Activated CD4-positive, alpha-beta T cell treated with anti-CD3 and anti-CD28 coated beads, Interleukin-10, Interleukin-2, amounts not matched to agents 100 ng/mL and 50 ng/mL, durations not matched to agents 16 hours and 8 hours (primary cell): ENCODE results near the gene MICOS13.

Experiments
- DNase-seq: peaks from one replicate; pipeline ENCODE4 v3.0.0-alpha.2; 2020

MICOS13 gene

DNA sequence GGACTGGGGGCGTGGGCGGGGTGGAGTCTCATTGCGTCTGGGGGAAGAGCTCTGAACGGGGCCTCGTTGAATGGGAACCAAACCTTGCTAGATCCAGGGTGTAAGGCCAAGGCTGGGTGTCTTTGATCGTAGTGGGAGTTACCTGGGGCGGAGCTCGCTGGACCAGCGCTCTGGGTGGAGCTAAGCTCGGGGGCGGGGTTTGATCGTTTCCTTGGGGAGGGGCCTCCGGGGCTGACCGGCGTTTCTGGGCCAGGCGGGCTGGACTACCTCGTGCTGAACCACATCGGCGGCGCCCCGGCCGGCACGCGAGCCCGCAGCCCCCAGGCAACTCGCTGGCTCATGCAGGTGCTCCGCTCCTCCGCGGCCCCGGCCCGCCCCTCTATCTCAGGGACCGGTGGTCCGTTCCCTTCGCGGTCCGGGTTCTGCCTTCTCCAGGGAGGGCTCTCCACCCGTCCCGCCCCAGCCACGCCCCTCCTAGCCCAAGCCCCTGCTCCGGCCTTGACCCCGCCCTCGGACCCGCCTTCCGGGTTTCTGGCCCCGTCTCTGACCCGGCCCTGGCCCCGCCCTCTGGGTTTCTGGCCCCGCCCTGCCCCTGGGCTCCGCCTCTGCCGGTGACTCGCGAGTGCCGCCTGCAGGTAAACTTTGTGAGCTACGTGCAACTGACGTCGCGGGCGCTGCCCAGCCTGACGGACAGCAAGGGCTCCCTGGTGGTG, 6.5 kb upstream of the MICOS13 start:
- DNase-seq = peak; percentile 99

DNA sequence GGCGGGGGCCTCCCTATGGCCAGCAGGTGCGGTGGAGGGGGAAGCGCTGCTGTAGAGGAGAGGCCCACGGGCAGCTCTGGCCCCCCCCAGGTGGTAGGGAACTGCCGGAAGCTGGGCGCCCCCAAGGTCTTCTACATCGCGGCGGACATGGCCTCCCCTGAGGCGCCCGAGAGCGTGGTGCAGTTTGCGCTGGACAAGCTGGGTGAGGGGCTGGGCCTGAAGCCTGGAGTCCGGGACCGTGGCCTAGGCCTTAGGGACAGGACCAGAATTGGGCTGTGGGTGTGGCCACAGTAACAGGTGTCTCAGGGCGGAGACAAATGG, 6.0 kb upstream of the MICOS13 start:
- no peak for DNase-seq

DNA sequence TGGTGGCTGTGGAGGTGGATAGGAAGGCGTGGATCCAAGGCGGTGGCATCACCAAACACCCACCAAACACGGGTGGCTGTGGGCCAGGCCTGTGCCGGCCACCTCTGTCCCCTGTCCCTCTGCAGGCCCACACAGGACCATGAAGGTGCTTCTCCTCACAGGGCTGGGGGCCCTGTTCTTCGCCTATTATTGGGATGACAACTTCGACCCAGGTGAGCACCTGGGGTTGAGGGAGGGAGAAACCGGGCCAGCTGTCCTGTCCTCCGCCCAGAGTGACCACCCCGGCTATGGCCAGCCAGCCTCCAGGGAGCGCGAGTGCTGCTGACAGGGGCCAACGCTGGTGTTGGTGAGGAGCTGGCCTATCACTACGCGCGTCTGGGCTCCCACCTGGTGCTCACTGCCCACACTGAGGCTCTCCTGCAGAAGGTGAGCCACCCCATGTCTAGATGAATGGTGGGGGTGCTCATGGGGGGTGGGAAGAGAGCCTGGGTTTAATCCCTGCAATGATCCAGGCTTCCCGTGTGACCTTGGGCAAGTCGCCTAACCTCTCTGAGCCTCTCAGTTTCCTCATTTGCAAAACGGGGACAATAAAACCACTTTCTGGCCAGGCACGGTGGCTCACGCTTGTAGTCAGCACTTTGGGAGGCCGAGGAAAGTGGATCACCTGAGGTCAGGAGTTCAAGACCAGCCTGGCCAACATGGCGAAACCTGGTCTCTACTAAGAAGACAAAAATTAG, 4.5 kb upstream of the MICOS13 start:
- DNase-seq = no peak

DNA sequence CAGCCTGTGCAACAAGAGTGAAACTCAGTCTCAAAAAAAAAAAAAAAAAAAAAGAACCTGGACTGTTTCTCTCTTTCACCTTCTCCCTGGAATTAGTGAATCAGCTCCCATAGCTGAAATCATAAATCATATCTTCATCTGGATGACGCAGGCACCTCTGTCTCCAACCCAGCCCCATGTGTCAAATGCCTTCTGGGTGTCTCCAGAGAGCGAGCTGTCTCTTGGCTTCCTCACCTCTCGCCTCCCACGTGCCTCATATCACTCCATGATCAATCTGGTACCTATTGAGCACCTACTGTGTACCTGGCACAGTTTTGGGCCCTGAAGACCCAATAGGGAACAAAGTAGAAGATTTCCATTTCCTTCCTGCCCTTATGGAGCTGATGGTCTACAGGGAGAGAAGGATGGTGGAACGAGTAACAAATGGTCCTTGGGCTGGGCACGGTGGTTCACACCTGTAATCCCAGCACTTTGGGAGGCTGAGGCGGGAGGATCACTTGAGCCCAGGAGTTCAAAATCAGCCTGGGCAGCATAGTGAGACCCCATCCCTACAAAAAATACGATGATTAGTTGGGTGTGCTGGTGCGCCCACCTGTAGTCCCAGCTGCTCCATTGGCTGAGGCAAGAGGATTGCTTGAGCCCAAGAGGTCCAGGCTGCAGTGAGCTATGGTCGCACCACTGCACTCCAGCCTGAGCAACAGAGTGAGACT, 3.0 kb upstream of the MICOS13 start:
- DNase-seq = no peak

DNA sequence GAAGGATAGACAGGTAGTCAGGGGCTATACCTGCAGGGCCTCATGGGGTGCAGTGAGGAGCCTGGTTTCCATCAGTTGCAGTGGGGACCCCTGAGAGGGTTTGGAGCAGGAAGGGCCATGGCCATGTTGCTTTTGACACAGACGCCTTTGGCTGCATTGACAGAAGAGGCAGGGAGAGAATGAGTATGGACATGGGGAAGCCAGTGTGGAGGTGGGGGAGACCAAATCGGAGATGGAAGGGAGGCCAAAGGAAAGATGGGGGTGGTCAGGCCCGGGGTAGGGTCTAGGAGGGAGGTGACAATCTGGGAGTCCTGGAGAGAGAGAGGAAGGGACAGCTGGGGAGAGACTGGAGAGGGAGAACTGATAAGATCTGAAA, 1.8 kb upstream of the MICOS13 start:
- no peak for DNase-seq

DNA sequence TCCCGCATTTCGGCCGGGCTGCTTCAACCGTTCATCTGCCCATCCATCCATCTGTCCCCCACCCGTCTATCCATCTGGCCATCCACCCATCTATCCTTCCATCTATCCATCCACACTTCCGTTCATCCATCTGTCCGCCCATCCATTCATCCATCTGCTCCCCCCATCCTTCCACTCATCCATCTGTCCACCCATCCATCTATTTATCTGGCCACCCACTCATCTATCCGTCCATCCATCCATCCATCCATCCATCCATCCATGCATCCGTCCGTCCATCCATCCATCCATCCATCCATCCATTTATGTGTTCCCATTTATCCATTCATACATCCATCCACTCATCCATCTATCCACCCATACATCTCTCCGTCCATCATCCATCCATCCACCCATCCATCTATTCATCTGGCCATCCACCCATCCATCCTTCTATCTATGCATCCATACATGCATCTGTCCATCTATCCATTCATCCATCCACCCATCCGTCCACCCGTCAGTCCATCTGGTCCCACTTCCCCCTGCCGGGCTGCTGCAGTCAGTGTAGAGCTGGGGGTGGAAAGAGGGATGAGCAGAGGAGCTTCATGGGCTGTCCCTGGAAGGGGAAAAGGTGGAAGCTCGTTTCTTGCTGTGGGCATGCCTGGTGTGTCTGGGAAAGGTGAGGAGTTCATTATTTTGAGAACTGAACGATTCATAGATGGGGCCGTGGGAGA, 1.2 kb upstream of the MICOS13 start:
- no peak for DNase-seq

DNA sequence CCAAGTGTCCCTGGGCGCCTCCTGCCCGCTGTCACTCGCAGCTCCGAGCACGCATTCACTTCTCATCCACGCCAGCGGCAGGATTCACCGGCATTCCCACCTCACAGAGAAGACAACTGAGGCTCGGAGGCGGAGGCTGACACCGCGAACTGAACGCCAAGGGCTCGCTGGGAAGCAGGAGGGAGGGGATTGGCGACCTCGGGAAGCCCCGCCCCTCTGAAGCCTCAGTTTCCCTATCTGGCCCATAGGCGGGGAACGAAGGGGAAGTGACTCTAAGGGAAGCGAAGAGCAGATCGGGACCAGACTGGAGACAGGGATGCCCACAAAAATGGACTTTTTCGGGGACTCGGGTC, 256 bp downstream of the MICOS13 start:
- no peak for DNase-seq

DNA sequence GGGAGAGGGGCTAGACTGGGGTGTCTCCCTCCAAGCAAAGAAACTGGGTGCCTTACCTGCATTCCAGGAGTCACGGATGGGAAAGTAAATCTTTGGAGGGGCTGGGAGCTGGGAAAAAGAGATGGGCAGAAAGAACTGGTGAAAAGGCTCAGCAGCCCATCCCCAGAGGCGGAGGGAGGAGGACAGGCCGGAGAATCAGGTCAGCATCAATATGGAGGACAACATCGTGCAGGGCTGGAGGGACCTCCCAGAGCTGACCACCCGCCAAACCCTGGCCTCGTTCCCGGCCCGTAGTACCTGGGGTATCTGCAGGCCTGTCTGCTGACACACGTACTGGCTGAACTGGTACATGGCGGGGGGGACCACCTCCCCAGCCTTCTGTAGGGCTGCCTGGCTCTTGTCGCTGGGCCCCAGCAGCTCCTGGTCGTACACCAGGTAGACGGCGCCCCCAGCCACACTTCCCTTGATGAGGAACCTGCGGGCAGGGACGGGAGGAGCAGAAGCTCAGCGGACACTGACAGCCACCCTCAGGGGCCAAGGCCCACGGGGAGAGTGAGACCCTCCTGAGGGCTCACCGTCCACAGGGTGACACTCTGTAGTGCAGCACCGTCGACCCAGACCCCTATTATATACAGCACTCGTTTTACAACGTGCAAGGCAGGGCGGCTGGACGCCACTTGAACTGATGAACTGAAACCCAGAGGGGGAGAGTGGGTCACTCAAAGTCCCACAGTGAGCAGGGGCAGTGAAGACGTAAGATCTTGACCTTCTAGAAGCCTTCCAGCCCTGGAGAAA, 830 bp downstream of the MICOS13 start:
- DNase-seq = no peak

DNA sequence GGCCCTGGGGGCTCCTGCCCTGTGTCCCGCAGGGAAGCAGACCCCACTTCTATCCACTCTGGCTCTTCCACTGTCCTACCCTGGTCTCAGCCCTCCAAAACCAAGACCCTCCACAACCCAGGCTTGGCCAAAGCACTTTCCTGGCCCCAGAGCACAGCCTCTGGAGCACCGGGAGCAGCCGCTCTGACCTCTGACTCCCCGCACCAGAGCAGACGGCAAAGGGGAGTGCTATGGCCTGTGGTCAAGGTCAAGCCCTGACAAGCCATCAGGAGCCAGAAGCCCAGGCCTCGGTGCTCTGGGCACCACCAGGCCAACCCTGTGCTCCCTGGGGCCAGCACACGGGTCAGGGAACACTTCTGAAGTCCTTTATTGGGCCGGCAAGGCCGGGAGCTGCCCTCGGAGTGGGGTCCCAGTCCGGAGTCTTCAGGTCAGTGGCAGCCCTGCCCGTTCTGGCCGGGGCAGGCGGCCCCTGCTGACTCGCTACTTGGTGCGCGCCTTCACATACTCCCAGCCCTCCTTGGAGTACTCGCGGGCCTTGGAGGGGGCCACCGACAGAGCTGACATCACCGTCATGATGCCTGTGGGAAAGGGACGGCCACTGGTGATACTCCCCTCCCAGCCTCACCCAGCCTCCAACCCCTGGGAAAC, 2.1 kb downstream of the MICOS13 start:
- DNase-seq = no peak

DNA sequence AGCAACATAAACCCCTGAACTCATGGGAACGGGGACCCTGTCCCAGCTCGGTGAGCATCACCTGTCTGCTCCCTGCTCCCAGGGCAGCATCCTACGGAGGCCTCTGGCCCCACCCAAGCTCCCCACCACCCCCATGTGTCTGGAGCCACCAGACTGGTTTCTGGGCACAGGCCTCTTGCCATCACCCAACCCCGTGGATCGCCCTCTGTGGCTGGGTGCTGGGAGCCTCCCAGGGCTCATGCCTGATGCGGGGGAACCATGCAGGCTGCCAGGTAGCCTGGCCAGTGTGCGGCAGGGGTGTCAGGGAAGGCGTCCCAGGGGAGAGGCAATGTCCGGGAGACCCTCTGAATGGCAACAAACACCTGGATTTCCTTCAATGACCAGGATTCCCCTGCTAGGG, 2.7 kb downstream of the MICOS13 start:
- DNase-seq = no peak

DNA sequence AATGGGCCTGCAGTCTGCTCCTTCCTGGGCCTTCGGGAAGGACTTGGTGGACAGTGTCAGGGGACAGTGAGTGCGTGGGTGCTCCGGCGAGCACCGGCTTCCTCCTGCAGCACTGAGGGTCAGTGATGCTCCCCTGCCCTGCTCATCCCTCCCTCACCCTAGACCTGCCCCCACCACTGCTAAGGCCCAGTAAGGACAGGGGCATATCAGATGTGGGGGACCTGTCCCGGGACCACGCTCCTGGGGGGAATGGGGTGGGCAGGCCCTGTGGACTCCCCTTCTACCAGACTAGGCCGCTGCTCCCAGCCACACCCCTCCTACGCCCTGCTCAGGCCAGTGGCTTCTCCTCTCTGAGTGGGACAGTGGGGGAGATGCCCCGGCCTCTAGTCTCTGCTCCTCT, 3.2 kb downstream of the MICOS13 start:
- no peak for DNase-seq

DNA sequence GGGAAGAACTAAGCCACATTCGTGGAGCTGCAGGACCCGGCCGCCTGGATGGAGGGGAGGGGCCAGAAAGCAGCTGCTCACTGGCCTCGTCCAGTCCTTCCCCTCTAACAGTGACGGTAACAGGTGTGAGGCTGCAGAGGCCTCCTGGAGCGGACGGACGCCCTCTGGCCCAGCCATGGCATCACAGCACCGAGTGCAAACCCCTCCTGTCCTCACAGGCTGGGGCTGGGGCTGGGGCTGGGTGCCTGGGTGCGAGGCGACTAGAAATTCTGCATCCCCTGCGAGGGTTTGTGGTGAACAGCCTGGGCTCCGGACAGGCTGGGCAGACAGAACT, 3.6 kb downstream of the MICOS13 start:
- DNase-seq = no peak

DNA sequence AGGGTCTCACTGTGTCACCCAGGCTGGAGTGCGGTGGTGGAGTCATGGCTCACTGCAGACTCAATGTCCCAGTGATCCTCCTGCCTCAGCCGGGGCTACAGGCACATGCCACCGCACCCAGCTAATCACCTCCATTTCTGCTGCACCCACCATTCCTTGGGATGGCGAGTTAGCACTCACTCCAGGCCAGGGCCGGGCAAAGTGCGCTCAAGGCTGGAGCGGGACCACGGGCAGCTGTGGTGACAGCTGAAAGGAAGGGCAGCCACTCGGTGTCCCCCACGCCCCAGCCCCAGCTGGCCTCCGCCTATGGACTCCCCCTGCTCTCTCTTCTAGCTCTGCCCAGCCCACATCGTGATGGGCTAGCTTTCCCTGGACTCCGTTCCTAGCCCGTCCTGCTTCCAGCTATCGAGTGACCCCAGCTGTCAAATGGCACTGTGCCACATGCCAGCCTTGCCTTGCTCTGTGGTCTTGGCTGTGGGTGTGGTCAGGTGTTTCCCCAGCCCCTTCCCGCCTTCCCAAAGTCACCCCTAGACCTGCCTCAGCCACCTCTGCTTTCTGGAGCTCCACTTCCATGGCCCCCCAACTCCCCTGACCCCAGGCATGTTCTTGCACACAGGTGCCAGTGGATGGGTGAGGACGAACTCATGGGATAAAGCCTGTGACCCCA, 4.1 kb downstream of the MICOS13 start:
- DNase-seq = no peak

DNA sequence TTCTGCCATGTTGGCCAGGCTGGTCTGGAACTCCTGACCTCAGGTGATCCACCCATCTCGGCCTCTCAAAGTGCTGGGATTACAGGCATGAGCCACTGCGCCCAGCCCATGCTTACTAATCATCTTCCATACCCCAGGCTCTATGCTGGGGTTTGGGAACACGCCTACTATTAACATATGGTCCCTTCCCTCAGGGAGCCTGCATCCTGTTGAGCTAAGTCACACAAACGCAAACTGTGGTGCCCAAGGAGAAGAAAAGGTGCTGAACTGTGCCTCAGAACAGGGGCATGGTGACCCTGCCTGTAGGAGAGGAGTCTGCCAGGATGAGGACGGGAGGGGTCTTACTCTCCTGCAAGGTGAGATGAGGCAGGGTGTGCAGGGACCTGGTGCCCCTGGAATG, 5.6 kb downstream of the MICOS13 start:
- DNase-seq = no peak

DNA sequence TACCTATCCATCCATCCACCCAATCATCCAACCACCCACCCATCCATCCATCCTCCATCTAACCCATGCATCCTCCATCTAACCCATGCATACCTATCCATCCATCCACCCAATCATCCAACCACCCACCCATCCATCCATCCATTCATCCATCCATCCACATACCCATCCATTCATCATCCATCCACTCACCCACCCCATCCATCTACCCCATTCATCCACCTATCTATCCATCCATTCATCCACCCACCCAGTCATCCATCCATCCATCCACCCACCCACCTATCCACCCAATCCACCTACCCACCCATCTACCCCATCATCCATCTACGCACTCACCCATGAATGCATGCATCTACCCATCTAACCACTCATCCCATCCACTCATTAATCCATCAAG, 6.6 kb downstream of the MICOS13 start:
- no peak for DNase-seq

DNA sequence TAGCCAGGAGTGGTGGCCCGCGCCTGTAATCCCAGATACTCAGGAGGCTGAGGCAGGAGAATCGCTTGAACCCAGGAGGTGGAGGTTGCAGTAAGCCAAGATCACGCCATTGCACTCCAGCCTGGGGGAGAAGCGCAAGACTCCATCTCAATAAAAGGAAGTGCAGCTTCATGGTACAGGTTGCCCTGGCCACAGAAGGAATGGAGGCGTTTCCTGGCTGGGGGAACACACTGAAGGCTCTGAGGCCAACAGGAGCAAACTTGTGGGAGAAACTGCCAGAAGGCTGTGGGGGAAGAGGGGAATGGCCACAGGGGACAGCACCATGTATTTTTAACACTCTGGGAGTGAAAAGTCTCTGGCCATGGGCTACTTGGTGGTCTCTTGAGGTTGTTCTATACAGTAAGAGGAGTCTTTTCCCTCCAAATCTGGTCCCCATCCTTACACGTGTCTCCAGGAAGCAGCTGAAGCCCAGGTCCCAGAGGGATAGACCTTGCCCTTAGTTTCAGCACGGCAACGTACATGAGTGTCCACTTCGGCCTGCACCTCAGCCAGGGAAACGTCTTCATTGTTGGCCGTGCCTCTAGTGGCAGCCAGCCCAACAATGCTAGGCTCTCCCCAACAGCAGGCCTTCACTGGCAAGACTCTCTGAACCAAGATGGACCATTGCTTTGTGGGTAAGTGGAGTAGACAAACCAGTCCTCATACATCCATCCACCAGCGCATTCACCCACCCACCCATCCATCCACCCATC, 7.4 kb downstream of the MICOS13 start:
- DNase-seq = no peak

DNA sequence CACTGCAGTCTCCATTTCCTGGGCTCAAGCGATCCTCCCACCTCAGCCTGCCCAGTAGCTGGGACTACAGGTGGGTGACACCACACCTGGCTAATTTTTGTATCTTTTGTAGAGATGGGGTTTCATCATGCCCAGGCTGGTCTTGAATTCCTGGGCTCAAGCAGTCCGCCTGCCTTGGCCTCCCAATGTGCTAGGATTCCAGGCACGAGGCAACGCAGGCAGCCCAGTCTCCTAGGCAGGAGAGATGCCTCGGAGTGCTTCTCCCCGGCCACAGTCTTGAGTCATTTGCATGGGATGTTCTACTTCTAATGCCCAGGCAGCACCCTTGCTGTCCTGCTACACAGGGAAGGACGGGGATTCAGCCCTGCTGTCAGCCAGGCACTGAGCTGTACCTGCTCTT, 8.7 kb downstream of the MICOS13 start:
- no peak for DNase-seq

DNA sequence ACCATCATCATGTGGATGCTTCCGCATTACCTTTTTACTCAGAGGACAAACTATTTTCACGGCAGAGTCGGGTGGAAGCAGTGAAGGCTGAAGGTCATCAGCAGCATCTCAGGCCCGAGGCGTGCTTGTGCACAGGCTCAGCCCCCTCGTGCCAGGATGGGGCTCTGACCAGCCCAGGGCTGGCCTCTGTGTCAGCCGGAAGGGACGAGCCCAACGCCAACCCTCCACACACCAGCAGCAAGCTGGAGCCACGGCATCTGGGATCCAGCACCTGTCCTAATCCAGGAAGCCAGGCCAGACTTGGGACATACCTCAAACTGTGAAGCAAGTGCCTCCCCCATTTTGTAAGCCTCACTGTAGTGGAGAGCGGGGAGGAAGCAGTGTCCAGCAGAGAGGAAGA, 11.1 kb downstream of the MICOS13 start:
- DNase-seq = no peak

DNA sequence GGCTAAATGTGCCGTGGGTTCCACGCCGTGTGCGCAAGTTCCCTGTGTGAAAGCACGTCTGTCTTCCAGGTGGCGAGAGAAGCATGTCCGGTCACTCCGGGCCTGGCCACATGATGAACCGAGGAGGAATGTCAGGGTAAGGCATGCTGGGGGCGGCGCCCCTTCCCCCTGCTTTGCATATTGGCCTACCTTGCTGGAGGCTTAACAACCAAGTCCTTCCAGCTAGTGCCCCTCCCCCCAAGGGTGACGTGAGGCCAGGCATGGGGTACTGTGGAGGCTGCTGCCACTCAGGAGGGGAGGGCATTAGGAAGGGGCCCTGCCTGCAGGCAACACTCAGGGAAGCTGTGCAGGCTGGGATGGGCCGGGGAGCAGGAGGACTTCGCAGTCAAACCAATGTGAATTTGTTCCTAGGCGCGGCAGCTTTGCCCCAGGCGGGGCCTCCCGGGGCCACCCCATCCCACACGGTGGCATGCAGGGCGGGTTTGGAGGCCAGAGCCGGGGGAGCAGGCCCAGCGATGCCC, 12.5 kb downstream of the MICOS13 start:
- no peak for DNase-seq

DNA sequence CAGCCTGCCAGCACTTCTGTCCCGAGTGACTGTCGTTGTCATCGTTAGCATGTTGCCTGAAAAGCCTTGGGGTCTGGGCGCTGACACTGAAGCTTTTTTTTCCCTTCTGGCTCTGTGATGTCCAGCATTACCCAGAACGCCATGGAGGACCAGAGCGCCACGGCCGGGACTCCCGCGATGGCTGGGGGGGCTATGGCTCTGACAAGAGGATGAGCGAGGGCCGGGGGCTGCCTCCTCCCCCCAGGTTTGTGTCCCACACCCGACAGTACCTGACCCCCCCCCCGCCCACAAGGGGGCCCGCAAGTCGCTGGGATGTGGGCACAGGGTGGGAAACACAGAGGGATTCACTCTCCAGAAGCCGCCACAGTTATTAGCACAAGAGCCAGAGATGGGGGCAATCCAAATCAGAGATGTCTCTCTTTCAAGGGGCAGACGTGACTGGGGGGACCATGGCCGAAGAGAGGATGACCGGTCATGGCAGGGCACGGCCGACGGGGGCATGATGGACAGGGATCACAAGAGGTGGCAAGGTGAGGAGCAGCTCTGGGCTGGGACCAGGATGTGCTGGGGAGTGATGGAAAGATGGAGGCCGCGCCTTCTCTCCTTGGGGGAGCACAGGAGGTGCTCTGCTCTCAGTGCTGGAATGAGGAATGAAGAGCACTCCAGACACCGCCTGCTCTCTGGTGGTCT, 13.2 kb downstream of the MICOS13 start:
- DNase-seq = no peak
